Thoracic aorta (tissue), 2 donors: ENCODE data around the gene IL25. TPM values are rescaled to one million over a fixed set of nuclear protein-coding genes. Genes with fewer than 3 reads are reported as not detected.

ENCODE experiments used
- ATAC-seq: fragments of 150-250 bp; one replicate; pipeline ENCODE4 v1.8.0; 2017; ENCODE audit warnings: low read depth; ENCODE audit not compliant: insufficient number of reproducible peaks, low FRiP score
- DNase-seq: peaks from one replicate; pipeline ENCODE4 v3.0.0-alpha.2; 2020; ENCODE audit warnings: low spot score
- H3K27ac ChIP-seq, 2 donors: fragments of 200-600 bp; sonication (generic); 1 replicate in 1 of 2; 2 replicates in 1 of 2; pipeline ENCODE4 v1.5.1; 2016; ENCODE audit warnings: mild to moderate bottlenecking in 2 of 2, moderate library complexity in 2 of 2
- H3K27me3 ChIP-seq: fragments of 200-600 bp; sonication (generic); replicated peaks from 2 replicates; pipeline ENCODE4 v1.6.0; 2016; ENCODE audit warnings: mild to moderate bottlenecking; ENCODE audit not compliant: insufficient read depth
- H3K36me3 ChIP-seq: fragments of 200-600 bp; sonication (generic); one replicate; pipeline ENCODE4 v1.5.1; 2016
- H3K4me1 ChIP-seq, 2 donors: fragments of 200-600 bp; sonication (generic); 1 replicate in 1 of 2; 2 replicates in 1 of 2; pipeline versions ENCODE4 v1.5.1 to v1.6.0; 2016; ENCODE audit warnings: low read depth in 2 of 2, mild to moderate bottlenecking in 1 of 2; ENCODE audit not compliant: control insufficient read depth in 1 of 2
- H3K4me3 ChIP-seq: fragments of 200-600 bp; sonication (generic); 2 replicates; pipeline ENCODE4 v1.5.1; 2016; ENCODE audit warnings: mild to moderate bottlenecking
- H3K9me3 ChIP-seq: fragments of 200-600 bp; sonication (generic); 2 replicates; pipeline ENCODE4 v1.5.1; 2016
- CTCF ChIP-seq: fragments of 200-600 bp; sonication (generic); IDR thresholded peaks from one replicate; pipeline ENCODE4 v1.5.1; 2019; ENCODE audit warnings: antibody characterized with exemption
- total RNA-seq, 2 donors: library from RNA; depleted of rRNA; stranded (reverse); fragments of >200 nt; gene quantifications; one replicate each; pipeline versions ENCODE4 v1.1.0 to v1.2.3, GENCODE V29; 2016

Gene IL25
- total RNA-seq, 2 donors from 2014 or later = not detected

GRCh38 chr14:23345987-23346692 is 26.5 kb upstream of the IL25 start:
- no peak for DNase-seq
- no peak overlapping the region for H3K4me3 ChIP-seq
- TF ChIP-seq CTCF = no peak
- ATAC-seq = no peak
- no peaks in the 10 kb centered on the region for H3K9me3 ChIP-seq
- no peaks in the 10 kb centered on the region for H3K27me3 ChIP-seq
- H3K4me1 ChIP-seq = no peaks in the 10 kb centered on the region
- no peaks in the 10 kb centered on the region for H3K36me3 ChIP-seq
- H3K27ac ChIP-seq = no peak overlapping the region

- Histone ChIP-seq H3K27me3 (no peaks in the 10 kb centered on the region), H3K36me3 (no peaks in the 10 kb centered on the region), H3K4me1 (peaks cover 3 to 7% of the 10 kb centered on the region in 2 donors), H3K9me3 (no peaks in the 10 kb centered on the region), H3K4me3 (no peak overlapping the region), H3K27ac (no peak overlapping the region)
- DNase-seq = no peak
- no peak for TF ChIP-seq CTCF
- ATAC-seq = no peak
These were observed 25.8 kb upstream of the IL25 start for GRCh38 chr14:23346693-23347405.

GRCh38 chr14:23347406-23348296 is 25.0 kb upstream of the IL25 start:
- Histone ChIP-seq H3K27me3 (no peaks in the 10 kb centered on the region), H3K27ac (no peak overlapping the region), H3K4me1 (peaks cover 3 to 9% of the 10 kb centered on the region in 2 donors), H3K36me3 (no peaks in the 10 kb centered on the region), H3K4me3 (no peak overlapping the region), H3K9me3 (no peaks in the 10 kb centered on the region)
- DNase-seq = no peak
- no peak for TF ChIP-seq CTCF
- no peak for ATAC-seq

- Histone ChIP-seq H3K9me3 (no peaks in the 10 kb centered on the region), H3K27me3 (no peaks in the 10 kb centered on the region), H3K4me3 (no peak overlapping the region), H3K27ac (no peak overlapping the region), H3K36me3 (no peaks in the 10 kb centered on the region), H3K4me1 (peaks cover 3 to 9% of the 10 kb centered on the region in 2 donors)
- ATAC-seq (no peak), DNase-seq (no peak)
- TF ChIP-seq CTCF = no peak
These were observed 24.3 kb upstream of the IL25 start for GRCh38 chr14:23348297-23348655.
